HG03571 (cell line): ENCODE results near the gene UNC45B.
"Not testable (repeated sequence)": the region's sequence is repeated elsewhere in the genome, so short reads cannot be mapped to it uniquely, and the experiment has no call there.

Experiments used
- ATAC-seq: cut with Tn5 transposase; IDR thresholded peaks from one replicate; pipeline ENCODE4 v1.9.1; 2021; ENCODE audit not compliant: unreplicated experiment

UNC45B gene

DNA sequence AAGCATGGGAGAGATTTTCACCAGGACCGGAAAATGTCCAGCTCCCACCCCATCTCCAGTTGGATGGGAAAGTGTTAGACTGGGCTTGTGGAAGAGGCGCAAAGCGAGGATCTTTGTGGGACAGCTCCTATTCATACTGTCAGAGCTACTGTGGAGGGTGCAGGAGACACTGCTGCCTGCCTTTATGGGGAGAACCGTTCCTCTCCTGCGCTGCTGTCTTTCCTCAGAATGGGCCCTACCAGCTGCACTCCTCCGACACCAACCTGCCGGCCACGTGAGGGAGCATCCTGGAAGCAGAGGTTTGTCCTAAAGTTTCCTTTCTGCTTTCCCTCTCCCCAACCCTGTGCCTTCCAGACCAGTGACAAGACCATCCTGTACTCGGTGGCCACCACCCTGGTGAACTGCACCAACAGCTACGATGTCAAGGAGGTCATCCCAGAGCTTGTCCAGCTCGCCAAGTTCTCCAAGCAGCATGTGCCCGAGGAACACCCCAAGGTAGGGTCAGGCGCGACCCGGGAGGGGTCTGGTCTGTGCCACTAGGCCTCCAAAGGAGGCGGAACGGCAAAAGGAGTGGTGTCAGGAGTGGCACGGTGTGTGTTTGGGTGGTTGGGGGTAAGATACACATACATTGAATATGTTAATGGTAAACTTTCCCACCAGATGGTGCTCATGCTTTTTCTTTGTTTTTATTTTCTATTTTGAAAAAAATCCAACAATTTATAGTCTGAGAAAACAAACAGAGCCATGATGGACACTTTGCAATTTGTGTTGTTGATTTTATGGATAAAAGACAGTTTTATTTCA is 23.6 kb downstream of the UNC45B start:
- no peak for ATAC-seq

DNA sequence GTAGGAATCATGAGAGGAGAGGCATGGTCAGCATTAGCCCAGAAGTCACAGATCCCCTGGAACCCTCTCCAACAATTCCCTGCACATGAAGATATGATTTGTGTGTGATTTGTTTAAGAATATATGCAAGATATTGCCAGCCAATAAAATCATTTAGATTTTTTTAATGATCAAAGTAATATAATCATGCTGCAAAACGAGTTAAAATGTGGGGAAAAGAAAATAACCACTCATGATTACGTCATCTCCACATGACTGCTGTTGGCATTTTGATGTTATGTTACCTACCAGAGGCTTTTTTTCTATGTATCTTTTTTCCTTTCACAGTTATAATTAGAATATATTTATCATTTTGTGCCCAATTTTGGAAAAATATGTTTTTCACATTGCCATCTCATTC is 24.2 kb downstream of the UNC45B start:
- ATAC-seq, result no peak

DNA sequence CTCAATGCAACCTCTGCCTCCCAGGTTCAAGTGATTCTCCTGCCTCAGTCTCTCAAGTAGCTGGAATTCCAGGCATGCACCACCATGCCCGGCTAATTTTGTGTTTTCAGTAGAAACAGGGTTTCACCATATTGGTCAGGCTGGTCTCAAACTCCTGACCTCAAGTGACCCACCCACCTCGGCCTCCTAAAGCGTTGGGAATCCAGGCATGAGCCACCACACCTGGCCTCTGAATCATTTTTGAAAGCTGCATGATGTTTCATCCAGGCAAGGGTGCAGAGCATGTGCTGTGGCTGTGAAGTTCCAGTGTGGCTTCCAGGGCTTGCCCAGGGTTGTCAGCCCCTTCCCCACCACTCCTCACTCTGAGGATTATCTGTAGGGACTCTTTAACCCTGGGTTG is 24.7 kb downstream of the UNC45B start:
- ATAC-seq, result not testable (repeated sequence)

DNA sequence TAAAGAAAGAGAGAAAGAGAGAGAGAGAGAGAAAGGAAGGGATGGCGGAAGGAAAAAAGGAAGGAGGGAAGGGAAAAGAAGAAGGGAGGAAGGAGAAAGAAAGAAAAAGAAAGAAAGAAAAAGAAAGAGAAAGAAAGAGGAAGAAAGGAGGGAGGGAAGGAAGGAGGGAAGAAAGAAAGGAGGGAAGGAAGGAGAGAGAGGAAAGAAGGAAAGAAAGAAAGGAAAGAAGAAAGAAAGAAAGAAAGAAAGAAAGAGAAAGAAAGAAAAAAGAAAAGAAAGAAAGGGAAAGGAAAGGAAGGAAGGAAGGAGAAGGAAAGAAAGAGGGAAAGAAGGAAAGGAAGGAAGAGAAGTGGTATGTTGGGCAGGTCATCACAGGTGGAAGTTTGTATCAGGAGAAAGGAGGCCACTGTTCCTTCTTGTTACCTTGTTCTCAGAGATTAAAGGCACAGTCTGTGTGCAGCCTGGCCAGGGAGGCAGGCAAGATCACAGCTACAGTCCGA is 27.3 kb downstream of the UNC45B start:
- ATAC-seq, result no peak

DNA sequence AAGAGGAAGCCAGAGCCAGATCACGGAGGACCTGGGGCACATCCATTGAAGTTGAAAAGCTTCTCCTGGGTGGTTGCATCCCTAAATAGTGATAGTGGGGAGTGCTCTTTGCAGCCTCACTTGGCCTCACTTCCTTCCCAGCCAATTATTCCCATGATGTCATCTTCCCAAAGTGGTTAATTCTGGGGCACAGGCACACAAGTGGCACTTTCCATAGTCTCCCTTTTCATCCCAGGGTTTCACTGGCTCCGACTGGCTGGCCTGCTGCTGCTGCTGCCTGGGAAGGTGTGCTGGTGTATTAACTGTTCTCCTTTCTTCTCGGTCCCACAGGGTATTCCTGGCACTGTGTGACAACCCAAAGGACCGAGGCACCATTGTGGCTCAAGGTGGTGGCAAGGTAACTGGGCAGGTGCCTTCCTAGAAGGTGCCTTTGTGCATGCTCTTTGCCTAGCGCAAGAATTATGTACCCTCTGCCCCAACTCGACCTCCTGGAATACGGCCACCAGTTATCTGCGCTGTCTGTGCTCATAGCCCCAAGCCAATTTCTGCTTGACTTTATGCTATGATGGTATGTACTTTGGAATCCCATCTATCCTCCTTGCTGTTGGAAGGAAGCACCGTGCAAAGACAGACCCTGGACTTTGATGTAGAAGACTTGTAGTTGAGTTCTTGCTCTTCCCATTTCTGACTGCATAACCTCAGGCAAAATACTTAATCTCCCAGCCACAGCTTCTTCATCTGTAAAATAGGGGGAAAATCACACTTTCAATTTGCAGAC is 28.2 kb downstream of the UNC45B start:
- no peak for ATAC-seq

DNA sequence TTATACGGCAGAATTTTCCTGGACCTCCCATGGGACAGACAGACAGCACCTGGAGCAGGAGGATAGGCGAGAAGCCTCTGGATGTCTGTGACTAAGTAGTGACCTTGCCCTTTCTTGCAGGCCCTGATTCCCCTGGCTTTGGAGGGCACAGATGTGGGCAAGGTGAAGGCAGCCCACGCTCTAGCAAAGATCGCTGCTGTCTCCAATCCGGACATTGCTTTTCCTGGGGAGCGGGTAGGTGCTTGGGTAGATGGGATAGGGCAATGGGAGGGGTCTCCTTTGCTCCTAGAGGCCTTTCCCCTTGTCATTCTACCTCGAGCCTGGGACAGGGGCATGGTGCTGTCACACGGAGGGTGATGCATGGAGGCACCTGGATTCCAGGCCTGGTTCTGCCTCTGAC is 29.3 kb downstream of the UNC45B start:
- no peak for ATAC-seq

DNA sequence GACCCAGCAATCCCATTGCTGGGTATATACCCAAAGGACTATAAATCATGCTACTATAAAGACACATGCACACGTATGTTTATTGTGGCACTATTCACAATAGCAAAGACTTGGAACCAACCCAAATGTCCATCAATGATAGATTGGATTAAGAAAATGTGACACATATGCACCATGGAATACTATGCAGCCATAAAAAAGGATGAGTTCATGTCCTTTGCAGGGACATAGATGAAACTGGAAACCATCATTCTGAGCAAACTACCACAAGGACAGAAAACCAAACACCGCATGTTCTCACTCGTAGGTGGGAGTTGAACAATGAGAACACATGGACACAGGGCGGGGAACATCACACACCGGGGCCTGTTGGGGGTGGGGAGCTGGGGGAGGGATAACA is 31.8 kb downstream of the UNC45B start:
- ATAC-seq, result not testable (repeated sequence)

DNA sequence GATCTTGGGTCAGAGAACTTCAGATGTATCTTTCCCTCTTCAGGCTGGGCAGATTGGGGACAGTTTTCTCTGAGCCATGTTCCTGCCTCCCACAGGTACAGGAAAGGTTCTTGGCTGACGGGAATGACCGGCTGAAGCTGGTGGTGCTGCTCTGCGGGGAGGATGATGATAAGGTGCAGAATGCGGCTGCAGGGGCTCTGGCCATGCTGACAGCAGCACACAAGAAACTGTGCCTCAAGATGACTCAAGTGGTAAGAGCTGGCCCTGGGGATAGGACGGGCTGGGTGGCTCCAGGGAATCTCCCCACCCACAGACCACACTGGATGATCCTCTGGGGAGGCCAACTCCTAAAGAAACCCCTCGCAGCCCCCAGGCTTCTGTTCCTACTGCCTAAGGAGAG is 35.7 kb downstream of the UNC45B start:
- ATAC-seq, result no peak

DNA sequence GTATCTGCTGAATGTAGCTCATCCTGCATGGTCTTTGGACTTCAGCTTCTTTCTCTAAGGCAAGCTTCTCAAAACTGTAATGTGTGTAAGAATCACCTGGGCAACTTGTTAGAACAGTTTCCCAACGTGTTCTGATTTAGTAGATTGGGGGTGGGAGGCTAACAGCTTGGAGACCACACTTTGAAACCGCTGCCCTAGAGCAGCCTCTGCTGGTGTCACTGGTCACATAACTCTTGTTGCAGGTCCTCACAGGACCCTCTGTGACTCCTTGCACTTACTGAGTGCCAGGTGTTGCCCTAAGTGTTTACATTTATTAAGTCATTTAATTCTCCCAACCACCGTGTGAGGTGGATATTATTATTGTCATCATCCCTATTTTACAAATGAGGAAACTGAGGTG is 36.7 kb downstream of the UNC45B start:
- ATAC-seq, result no peak

DNA sequence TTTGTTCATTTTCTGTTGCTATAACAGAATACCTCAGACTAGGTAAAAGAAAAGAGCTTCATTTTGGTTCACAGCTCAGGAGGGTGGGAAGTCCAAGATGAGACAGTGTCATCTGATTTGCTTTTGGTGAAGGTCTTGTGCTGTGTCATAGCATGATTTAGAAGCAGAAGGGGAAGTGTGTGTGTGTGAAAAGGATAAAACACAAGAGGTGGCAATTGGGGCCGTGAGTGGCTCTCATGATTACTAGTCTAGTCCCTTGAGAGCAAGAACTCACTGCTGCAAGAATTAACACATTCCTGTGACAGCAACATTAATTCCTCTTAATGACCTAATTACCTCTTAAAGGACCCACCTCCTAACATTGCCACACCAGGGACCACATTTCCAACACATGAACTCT is 38.2 kb downstream of the UNC45B start:
- ATAC-seq, result no peak

DNA sequence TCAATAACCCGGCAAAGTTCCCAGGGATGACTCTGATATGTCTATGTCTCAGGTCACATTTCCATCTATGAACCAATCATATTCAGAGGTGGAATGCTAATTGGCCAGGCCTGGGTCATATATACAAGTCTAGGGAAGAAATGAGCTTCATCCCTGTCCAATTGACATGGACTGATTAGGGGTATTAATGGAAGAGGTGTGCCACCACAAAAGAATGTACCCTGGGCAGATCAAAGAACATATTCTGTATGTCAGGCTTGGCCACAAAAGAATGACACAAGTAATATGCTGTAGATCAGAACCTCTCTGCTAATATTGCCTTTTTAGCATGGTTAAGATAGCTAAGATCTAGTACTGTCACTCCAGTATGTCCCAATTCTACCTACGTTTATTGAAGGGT is 39.9 kb downstream of the UNC45B start:
- ATAC-seq, result no peak

DNA sequence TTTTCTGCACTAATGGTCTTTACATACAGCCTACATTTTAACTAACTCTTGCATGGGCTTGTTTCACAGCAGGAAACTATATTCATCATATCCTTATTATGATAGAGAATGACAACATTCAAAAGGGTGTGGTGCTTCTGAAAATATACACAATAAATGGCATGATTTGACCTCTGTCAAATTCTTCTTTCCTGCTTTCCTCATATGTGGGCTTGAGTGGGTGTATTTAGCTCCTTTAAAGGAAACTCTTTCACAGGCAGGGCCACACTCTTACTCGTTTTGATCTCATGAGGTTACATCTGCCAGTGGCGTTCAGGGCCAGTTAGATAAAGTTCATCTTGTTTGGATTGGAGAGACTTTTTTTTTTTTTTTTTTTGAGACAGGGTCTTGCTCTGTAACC is 40.5 kb downstream of the UNC45B start:
- ATAC-seq, result no peak

DNA sequence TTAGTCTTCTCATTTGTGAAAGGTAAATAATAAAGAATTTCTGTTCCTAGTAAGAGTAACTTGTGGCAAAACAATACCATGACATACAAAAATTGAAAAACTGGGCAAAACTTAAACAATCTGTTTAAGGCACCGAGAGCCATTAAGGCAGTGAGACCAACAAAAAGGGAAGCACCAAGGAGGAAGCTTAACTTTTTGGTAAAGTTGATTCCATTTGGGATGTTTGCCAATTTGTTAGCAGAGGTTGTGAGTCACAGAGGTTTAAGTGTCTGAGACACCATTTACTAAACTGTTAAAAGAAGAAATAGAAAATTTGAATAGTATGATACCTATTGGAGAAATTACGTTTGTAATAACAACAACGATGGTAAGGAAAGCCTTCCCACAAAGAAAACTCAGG is 41.7 kb downstream of the UNC45B start:
- ATAC-seq, result no peak

DNA sequence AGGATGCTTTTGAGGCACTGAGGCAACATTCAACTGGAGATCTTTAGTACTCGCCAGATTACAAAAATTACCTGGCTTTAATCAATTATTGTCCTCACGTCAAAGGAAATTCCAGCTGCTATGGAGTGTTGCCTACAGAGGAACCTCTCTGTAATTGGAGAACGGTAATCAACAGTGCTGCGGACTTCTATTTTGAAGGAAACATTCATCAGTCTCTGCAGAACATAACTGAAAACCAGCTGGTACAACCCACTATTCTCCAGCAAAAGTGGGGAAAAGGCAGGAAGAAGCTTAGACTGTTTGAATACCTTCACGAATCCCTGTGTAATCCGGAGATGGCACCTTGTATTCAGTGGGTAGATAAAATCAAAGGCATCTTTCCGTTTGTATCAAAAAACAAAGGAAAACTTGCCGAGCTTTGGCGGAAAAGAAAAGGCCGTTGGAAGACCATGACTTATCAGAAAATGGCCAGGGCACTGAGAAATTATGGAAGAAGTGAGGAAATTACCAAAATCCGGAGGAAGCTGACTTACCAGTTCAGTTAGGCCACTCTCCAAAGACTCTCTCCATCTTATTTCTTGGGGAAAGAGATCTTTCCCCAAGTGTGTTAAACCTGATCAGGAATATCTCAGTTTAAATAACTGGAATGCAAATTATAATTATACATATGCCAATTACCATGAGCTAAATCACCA is 43.5 kb downstream of the UNC45B start:
- no peak for ATAC-seq

DNA sequence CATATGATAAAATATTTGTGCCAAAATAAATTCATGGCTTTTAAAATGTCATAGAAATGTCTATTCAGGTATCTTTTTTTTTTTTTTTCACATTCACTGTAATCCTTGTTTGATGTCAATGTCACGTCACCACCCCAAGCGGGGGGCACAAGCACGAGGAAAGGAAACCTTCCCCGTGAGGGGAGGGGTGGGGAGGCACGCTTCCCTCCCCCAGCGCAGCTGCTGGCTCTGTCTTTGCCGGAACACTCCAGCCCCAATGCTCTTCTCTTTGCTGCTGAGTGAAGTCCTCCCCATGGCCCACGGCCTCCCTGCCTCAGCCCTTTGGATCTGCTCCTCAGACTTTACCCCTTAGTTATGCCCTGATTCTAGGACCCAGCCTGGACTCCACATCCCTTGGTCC is 45.1 kb downstream of the UNC45B start:
- no peak for ATAC-seq

DNA sequence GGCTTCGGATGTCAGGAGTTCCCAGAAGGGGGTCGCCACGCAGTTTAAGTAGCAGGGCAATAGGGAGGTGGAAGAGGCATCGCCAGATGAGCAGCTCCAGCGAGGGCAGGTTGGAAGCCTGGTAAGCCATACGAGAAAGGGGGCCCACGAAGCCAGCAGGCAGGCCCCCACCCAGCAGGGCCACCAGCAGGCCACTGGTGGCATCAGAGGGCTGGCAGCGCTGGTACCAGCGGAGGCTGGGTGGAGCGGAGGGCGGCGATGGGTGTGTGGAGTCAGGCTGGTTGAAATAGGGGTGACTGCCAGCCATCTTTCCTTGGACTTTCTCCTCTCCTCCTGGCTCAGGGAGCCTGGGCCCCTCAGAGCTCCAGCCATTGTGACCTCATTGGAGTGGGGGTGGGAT is 46.4 kb downstream of the UNC45B start, which contains the start of gene SLC35G3:
SLC35G3 (minus strand) TSS at position 393 of the 400 bp plus-strand sequence; CDS start at position 307, 86 bp downstream.
- not testable (repeated sequence) for ATAC-seq

DNA sequence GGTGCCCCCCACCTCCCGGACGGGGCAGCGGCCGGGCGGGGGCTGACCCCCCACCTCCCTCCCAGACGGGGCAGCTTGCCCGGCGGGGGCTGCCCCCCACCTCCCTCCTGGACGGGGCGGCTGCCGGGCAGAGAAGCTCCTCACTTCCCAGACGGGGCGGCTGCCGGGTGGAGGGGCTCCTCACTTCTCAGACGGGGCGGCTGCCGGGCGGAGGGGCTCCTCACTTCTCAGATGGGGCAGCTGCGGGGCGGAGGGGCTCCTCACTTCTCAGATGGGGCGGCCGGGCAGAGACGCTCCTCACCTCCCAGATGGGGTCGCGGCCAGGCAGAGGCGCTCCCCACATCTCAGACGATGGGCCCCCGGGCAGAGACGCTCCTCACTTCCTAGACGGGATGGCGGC is 47.4 kb downstream of the UNC45B start:
- not testable (repeated sequence) for ATAC-seq

DNA sequence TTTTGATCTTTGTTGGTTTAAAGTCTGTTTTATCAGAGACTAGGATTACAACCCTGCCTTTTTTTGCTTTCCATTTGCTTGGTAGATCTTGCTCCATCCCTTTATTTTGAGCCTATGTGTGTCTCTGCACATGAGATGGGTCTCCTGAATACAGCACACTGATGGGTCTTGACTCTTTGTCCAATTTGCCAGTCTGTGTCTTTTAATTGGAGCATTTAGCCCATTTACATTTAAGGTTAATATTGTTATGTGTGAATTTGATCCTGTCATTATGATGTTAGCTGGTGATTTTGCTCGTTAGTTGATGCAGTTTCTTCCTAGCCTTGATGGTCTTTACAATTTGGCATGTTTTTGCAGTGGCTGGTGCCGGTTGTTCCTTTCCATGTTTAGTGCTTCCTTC is 55.0 kb downstream of the UNC45B start:
- ATAC-seq, result not testable (repeated sequence)

DNA sequence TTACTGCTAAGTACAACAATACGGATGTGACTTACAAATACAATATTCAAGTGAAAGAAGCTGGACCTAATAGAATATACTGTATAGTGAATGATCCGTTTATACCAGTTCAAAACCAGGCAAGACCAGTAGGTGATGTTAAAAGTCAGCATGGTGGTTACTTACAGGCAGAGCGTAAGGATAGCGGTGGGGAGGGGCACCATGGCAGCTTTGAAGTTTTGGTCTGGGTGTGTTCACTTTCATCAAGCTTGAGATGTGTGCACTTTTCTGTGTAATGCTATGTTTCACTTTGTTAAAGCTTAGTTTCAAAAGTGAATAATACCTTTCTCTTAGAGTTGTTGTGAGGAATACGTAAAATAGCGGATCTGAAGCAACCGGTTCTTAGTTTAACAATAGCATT is 63.1 kb downstream of the UNC45B start:
- no peak for ATAC-seq

DNA sequence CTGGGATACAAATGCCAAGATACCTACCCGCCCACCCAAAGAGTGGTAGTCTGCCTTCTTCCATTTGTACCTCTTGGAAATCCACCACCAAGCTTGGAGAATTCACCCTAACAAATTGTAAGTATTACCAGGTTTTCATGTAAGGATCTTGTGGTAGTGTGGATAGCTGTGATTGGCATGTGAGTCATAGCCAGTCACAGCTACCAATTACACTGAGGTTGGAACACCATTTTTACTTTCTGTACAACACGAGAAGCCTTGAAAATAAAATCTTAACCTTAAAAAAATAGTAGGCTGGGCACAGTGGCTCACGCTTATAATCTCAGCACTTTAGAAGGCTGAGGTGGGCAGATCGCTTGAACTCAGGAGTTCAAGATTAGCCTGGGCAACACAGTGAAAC is 65.1 kb downstream of the UNC45B start:
- no peak for ATAC-seq

DNA sequence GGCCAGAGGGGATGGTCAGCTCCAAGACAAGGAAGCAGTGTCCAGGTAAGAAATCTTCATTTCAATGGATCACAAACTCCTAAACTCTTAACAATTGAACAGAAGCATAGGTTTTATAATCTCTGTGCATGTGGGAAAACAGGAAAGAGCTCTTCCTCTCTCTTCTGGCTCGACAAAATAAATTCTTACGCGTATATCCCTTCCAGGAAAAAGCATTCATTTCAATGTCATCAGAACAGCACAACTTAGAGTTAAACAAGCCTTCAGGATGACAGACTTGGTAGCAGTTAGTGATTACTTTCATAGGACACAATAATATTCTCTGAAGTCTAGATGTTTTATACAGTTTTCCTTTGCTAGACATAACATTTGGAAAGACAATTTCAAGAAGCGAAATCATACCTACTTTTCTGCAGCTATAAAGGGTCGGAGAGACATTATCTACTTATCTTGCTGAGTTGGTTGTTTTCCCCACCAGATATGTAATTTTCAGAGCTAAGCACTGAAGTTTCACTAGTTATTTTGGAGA is 65.9 kb downstream of the UNC45B start:
- ATAC-seq, result no peak
